Activated T-helper 1 cell treated with Interleukin-2 at 50 U/mL for 16 hours (primary cell): ENCODE measurements around the gene IKZF3.
"Not testable (repeated sequence)": the region's sequence is repeated elsewhere in the genome, so short reads cannot be mapped to it uniquely, and the experiment has no call there.

ENCODE experiments used
- DNase-seq: peaks from one replicate; pipeline ENCODE4 v3.0.0-alpha.2; 2020; ENCODE audit warnings: low read depth

IKZF3 gene

GRCh38 chr17:39777534-39778365, 86.4 kb downstream of the IKZF3 start:
- no peak for DNase-seq

DNA sequence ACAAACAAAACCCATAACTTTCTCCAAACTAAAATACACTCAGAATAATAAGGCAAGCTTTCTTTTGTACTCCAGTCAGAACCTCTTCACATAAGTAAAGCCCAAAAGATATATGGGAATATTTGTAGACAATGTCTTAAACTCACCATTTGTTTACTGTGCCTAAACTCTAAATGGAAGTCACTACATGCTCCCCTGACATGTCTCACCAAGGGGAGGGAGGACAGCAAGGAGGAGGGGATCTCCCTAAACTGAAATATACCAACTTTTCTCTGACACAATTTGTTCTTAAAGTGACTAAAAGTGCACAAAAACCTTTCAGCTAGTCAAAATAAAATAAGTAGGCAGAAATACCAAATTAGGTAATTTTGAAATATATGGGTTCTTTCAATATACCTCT, 87.9 kb downstream of the IKZF3 start:
- DNase-seq: no peak

DNA sequence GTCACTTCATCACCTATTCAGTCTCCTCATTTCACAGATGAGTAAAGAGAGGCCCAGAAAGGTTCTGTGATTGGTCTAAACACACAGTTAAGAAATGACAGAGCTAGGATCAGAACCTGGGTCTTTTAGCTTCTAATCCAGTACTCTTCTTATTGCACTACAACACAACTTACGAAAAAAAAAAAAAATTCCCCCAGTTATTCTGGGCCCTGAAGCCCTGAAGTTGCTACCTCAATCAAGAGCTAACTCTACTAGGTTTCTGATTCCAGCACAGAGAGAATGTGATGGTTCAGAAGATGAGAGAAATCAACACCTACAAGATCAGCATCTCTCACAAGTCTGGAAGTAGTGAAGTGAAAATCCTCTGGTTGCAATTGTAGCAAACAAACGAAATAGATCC, 89.1 kb downstream of the IKZF3 start:
- no peak for DNase-seq

- no peak for DNase-seq
Observed at GRCh38 chr17:39774047-39774446, 90.1 kb downstream of the IKZF3 start.

- no peak for DNase-seq
Observed at GRCh38 chr17:39772987-39773934, 90.9 kb downstream of the IKZF3 start.

DNA sequence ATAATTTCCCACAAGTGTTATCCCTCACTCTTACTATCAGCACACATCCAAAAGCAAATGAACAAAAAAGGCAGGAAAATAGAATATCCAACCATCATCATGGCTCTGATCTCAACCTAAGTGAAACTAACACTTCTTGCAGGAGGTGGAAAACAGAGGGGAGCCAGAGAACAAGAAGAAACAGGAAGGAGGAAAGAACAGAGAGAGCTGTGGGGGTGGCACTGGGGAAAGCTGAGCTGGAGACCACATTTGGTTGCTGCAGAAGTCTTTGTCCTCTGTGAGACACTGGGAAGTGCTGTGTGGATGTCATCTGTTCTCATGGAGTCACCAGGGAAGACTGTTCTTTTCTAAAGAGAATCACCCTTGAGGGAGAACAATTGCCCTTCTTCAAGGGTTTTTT, 91.7 kb downstream of the IKZF3 start:
- no peak for DNase-seq

DNA sequence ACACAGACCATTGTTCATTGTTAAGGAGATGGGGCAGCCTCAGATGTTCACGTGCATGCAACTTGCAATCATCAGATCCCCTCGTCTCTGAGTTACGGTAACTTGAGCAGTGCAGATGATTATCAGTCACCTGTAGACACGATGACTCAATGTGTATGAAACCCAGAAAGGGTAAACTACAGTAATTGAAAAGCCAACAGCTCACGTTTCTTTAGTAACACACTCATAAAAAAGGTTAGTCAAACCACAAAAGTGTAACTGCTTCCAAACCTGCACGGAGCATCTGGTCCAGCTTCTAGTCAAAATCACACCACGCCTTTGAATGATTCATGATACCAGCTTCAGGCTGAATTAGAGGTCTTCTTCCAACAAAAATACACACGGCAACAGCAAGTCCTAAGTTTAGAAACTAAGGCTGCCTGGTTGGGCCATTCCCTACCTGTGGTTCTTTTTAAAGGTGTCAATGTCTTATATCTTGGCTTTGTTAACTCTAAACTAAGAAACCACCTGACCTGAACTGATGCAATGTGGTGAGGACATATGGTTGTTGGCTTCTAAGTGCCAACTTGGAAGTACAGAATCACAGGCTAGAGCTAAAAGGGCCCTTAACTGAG, 94.0 kb downstream of the IKZF3 start:
- peak; percentile 37 for DNase-seq

DNA sequence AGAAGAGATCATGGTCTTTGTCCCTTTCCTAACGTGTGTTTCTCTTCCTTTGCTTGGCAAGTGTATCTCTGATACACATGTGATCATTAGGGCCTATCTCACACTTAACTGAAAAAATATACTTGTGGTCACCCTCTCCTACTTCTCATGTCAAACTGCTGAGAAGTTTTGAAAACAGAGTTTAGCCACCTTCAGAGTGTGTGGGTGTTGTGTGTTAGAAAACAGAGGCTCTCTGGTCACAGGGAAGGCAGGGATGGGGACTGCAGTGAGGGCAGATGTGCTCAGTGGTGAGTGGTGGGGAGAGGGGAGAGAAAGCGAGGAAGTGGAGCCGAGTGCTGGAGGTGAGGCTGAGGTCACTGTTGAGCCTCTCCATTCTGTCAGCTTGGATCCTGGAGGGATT, 97.0 kb downstream of the IKZF3 start:
- no peak for DNase-seq

DNA sequence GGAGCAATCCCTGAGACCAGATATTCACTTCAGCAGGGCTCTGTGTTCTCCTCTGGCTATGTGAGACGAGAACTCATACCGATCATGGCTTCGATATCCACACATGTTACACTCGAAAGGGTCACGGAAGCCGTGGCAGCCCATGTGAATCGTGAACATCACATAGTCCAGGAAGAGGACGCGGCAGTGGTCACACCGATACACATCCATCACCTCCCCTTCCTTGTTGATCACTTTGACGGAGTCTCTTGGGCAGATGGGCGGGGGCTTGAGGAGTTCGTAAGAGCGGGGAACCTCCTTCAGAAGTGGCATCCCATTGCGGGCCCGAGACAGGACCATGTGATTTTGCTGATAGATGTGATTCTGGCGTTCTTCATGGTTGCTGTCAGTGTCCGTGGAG, 98.3 kb downstream of the IKZF3 start:
- DNase-seq: no peak

- no peak for DNase-seq
Observed at GRCh38 chr17:39765175-39765574, 98.9 kb downstream of the IKZF3 start.

- DNase-seq: not testable (repeated sequence)
Observed at GRCh38 chr17:39764171-39764570, 99.9 kb downstream of the IKZF3 start.

DNA sequence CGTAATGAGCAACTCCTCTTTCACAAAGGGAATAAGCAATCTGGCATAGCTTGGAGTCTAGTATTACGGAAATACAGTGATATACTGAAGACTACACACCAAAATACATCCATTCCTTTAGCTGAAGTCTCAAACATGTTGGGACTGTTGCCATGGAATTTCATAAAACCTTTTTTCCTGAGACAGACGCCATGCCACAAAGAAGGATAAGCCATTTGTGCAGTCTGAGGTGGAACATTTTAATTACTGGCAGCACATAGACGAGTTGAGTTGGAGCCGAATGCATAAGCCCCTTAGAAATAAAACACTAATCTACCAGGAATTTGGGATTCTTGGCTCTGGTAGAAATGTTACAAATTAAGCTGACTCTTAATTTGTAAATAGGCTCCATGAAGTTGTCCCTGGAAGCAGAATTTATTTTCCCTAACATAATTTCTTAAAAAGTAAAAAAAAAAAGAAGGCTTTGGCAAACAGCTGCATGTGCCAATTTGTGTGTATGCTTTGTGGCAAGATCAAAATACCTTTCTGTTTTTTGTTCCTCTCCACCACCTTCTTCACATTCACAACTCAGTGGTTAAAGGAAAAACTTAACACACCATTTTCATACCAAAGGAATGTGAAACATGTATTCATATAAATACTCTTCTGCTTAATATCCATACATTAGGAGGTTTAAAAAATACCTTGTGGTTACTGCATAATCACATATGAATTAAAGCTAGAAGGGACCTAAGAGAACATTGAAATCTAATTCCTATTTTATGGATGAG, 100.9 kb downstream of the IKZF3 start:
- no peak for DNase-seq

DNA sequence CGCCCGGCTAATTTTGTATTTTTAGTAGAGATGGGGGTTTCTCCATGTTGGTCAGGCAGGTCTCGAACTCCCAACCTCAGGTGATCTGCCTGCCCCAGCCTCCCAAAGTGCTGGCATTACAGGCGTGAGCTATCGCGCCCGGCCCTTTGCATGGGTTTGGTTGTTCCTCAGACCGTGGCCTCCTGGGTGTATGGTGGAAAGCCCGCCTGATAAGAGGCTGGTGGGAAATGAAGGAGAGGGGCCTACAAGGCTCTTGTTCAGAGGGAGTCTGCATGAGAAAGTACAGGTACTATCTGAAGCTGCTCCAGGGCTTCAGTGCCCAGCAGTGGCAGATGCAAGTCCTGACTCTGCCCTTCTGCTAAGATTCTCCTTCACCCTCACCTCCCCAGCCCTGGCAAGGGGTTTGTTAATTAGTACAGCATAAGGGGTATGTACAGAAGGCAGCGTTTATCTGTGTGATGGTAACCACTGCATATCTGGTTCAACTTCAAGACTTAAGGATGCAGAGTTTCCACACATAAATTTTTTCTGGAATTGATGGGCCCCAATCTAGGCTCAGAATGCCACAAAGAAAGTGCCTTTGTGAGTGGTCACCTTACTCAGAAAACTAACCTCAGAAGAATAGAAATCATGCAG, 102.1 kb downstream of the IKZF3 start:
- no peak for DNase-seq

- no peak for DNase-seq
Observed at GRCh38 chr17:39759204-39759603, 104.9 kb downstream of the IKZF3 start.

DNA sequence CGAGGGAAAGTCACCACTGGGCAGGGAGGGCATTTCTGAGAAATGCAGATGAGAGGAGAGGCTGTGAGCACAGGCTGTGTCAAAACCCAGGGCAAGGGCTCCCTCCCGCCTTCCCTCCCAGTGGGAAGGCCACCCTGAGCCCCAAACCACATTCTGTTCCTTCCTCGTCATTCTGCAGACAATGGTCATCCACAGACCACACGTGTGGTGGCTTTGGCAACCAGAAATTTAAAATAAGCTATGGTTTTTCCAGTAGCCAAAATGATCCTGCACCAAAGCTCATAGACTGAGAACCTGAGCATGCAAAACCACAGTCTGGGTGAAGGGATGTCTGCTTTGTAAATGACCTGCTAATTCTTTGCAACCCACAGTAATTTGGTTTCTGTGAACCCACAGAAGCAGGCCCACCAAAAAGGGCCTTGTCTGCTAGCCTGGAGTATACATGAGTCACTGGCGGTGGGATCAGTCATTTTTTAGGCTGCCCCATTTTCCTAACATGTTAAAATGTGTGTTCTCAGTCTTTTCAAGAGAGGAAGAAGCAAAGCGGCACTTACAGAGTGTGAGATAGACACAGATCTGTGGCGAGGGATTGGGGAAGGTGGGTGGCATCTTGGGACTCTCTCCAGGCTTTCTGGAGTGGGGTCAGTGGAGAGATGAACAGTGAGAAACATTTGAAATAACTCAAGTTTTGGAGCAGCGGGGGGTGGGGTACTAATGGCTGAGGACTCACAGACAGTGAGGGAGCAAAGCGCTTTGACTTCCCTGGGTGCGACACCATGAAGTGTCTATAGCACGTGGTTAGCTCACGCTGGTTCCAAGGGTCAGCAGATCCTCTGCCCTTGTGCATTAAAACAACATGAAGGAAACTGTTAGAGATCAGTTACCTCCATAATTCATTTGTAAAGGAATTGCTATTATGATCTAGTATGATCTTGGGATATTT, 105.9 kb downstream of the IKZF3 start:
- peak; percentile 33 for DNase-seq

- no peak for DNase-seq
Observed at GRCh38 chr17:39757176-39757662, 106.9 kb downstream of the IKZF3 start.

DNA sequence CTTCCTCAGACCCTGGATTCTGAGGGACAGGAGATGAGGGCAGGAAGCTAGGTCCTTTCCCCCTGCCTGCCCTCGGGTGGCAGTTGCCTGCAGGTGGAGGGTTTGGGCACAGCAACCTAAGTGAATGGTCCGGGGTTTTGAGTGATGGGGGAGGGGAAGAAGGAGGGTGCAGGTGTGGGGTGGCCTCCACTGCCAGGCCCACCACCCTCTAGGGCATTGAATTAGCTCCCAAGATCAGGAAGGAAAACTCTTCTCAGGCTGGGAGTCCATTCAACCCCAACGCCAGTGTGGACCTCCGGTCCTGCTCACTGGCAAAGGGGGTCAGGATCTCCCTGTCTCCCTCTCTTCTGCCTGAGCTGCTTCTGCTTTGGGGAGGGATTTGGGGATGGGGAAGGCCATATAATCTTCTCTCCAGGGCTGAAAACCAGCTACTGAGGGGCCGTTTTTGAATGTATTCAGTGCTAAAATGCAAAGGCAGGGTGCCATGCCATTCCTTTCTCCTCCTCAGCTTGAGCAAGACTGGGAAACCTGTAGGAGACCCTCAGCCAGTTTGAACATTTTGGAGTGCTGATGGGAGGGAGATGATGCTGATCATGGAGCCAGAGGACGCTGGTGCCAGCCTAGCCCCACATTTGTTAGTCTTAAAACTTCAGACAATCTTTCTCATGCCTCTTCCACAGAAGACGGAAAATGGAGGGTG, 107.6 kb downstream of the IKZF3 start:
- DNase-seq: no peak

- peak; percentile 38 for DNase-seq
Observed at GRCh38 chr17:39755554-39756379, 108.3 kb downstream of the IKZF3 start.
